HG02885 (cell line): Measurements from ENCODE around the gene TRIP4.
"Not testable (repeated sequence)": the region's sequence is repeated elsewhere in the genome, so short reads cannot be mapped to it uniquely, and the experiment has no call there.

Experiments used
- ATAC-seq: cut with Tn5 transposase; IDR thresholded peaks from one replicate; pipeline ENCODE4 v1.9.1; 2021; ENCODE audit warnings: mild to moderate bottlenecking; ENCODE audit not compliant: unreplicated experiment, poor library complexity

The TRIP4 gene

DNA sequence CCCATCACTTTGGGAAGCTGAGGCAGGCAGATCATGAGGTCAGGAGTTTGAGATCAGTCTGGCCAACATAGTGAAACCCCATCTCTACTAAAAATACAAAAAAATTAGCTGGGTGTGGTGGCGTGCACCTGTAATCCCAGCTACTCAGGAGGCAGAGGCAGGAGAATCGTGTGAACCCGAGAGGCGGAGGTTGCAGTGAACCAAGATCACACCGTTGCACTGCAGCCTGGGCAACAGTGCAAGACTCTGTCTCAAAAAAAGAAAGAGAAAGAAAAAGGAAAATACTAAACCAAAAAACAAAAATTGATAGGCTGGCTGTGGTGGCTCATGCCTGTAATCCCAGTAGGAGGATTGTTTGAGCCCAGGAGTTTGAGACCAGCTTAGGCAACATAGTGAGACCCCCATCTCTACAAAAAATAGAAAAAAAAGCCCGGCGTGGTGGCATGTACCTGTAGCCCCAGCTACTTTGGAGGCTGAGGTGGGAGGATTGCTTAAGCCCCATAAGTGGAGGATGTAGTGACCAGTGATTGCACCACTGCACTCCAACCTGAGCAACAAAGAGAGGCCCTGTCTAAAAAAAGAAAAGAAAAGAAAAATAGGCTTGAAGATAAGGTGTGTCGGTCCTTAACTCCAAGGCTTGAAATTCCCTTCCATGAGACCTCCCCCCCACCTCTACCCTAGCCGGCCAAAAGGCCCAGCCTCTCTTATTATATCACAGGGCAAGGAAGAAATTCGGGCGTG is 7.3 kb upstream of the TRIP4 start:
- not testable (repeated sequence) for ATAC-seq

GRCh38 chr15:64381000-64381751 is 6.5 kb upstream of the TRIP4 start, which contains the start of gene PCLAF:
Gene PCLAF (minus strand): TSS chr15:64381441. CDS start chr15:64381371, 70 bp downstream.
- peak; percentile 99 for ATAC-seq

DNA sequence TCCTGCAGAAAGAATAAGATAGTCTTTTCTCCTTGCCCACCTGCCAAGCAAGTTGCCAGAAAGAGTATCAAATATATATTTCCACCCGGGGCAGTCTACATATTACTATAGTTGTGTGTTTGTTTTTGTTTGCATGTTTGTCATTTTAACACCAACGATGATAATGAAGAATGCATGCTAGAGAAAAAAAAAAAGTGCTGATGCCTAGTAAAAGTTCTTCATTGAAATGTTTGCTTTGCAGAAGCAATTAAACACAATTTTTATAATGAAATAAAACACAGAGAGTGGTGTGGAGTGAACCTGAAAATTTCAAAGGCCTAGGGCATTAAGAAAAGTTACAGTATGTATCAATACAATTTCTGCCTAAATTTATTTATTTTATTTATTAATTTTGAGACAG is 3.9 kb upstream of the TRIP4 start:
- ATAC-seq, result no peak

DNA sequence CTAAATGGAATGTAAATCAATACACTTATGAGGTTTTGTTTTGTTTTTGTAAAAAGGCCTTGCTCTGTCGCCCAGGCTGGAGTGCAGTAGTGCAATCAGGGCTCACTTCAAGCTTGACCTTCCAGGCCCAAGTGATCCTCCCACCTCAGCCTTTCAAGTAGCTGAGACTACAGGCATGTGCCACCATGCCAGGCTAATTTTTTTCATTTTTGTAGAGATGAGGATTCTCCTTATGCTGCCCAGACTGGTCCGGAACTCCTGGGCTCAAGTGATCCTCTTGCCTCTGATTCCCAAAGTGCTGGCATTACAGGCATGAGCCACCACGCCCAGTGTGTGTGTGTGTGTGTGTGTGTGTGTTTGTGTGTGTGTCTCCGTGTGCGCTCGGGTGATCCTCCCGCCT is 1.3 kb upstream of the TRIP4 start:
- ATAC-seq, result no peak

DNA sequence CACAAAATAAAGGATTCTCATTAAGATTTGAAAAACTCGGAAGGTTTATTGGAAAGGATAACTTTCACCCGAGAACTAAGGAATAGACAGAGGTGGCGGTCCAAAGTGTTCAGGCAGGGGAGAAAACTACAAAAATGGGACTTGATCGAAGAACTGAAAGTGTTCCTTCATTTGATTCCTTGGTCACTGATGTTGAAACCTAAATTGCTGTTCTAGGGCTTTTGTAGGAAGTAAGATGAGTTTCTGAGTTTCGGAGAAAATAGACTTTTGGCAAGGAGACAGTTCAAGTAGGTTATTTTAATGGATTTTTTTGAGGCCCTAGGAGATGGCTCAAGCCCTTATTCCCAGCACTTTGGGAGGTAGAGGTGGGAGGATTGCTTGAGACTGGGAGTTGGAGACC is 1.4 kb downstream of the TRIP4 start:
- no peak for ATAC-seq

DNA sequence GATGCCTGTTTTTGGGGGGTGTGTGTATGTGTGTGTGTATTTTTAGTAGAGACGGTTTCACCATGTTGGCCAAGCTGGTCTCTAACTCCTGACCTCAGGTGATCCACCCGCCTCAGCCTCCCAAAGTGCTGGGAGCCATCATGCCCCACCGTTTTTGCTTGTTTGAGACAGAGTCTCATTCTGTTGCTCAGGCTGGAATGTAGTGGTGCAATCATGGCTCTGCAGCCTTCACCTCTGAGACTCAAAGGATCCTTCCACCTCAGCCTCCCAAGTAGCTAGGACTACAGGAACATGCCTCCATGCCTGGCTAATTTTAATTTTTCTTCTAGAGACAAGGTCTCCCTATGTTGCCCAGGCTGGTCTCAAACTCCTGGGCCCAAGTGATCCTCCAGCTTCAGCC is 4.8 kb downstream of the TRIP4 start:
- not testable (repeated sequence) for ATAC-seq

DNA sequence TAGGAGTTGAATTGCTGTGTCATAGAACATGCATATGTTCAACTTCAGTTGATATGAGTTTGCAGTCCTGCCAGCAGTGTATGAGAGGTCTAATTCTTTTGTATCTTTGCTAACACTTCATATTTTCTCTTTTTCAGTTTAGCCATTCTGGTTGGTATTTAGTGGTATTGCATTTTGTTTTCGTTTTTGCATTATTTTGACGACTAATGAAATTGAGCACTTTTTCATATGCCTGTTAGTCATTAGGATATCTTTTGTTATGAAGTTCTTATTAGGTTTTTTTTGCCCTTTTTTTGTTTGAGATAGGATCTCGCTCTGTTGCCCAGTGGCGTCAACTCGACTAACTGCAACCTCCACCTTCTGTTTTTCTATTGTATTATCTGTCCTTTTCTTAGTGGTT is 9.2 kb downstream of the TRIP4 start:
- ATAC-seq, result no peak

DNA sequence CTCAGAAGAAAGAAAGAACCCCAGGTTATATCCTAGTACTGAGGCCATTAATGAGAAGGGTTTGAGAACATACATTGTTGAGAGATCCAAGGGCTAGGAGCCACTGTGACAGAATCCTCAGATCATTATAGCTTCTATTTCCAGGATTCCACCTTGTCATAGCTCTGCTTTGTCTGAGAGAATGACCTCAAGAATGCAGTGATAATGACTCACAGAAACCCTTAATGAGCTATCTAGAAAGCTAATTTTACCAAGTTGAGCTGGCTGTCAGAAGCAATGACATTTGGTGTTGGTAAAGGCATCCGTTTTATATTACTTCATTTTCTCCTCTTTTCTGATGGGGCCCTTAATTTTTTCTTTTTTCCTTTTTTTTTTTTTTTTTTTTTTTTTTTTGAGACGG is 10.9 kb downstream of the TRIP4 start:
- no peak for ATAC-seq

GRCh38 chr15:64400583-64400982 is 12.9 kb downstream of the TRIP4 start:
- no peak for ATAC-seq

GRCh38 chr15:64412216-64412615 is 24.6 kb downstream of the TRIP4 start:
- ATAC-seq, result no peak

- no peak for ATAC-seq
These were observed 35.1 kb downstream of the TRIP4 start for GRCh38 chr15:64422697-64423096.

- ATAC-seq, result no peak
These were observed 36.3 kb downstream of the TRIP4 start for GRCh38 chr15:64423970-64424369.

DNA sequence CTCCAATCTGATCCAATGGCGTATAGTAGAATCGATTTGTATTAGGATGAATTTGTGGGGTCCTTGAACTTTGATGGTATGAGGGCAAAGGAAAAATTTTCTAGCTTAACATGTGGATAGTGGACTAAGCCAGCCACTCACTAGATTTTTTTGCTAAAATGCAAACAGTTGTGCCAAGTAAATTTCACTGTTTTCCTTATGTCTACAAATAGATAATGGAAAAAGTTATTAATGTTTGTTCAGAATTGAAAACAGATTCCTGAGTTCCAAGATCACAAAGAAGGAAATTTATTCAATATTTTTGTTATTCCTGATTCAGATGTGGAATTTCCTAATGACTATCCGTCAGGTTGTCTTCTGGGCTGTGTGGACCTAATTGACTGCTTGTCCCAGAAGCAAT is 37.6 kb downstream of the TRIP4 start:
- no peak for ATAC-seq

GRCh38 chr15:64426845-64427465 is 39.3 kb downstream of the TRIP4 start:
- ATAC-seq, result no peak

- ATAC-seq, result no peak
These were observed 41.8 kb downstream of the TRIP4 start for GRCh38 chr15:64429448-64429847.

GRCh38 chr15:64430000-64430735 is 42.5 kb downstream of the TRIP4 start:
- no peak for ATAC-seq

DNA sequence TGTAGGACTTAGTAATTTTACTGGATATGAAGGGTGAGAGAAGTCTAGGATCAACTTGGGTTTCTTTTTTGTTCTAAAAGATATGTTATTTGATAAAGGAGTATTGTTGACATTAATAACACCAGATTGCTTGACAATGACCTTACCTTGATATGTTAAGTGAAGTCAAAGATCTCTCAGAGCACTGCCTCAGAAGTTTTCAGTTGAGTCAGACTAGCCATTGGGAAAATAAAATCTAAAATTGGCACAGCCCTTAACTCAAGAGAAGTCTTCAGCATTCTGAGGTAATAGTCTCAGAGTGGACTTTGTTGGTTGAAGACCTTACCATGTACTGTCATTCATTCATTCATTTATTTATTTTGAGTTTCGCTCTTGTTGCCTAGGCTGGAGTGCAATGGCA is 50.3 kb downstream of the TRIP4 start:
- no peak for ATAC-seq

DNA sequence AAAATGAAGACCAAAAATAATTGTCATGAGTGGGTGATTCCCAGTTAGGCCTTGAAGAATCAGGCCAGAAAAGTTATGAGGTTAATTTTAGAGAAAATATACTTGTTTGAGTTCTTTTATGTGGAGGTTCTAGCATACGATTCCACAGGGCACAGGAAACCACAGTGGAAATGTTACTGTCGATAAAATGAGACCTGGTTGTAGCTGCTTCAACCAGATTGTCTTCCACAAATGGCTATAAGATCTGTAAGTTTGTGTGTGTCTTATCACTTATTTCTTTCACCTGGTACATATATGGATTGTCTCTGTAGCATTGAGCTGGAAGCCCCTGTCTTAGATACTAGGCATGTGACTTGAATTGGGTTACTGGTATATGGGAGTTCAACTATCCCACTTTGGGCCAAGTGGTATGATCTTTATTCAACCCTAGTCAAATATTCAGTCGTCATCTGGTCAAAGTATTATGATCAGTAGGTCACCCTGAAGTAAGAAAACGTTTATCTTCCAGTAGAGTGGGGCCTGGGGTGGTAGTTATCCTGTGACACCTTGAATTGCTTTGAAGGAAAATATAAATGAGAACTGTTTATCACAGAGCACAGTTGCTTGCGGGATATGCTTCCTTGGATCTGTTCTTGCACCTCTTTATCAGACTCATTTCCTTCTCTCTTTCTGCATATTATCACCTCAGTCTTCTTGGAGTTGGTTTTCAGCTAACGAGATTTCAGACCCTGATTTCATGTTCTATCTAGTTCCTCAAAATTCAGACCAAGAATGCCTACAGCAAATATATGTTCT is 51.2 kb downstream of the TRIP4 start:
- no peak for ATAC-seq

GRCh38 chr15:64441852-64442251 is 54.2 kb downstream of the TRIP4 start:
- ATAC-seq, result no peak

GRCh38 chr15:64443016-64443415 is 55.4 kb downstream of the TRIP4 start:
- no peak for ATAC-seq
